H1 (cell line): Measurements from ENCODE around the gene APOC3. TPM values are rescaled to one million over a fixed set of nuclear protein-coding genes. Genes with fewer than 3 reads are reported as not detected.

Source experiments
- BCL11A ChIP-seq, 2 experiments: IDR thresholded peaks; one replicate each; pipeline ENCODE4 v1.6.1; 2011; ENCODE audit warnings: low read depth in 2 of 2, low read length in 2 of 2, mild to moderate bottlenecking in 2 of 2
- E2F6 ChIP-seq: IDR thresholded peaks from 2 replicates; pipeline ENCODE4 v1.6.1; 2012; ENCODE audit warnings: inconsistent platforms
- EGR1 ChIP-seq: IDR thresholded peaks from 2 replicates; pipeline ENCODE4 v1.6.1; 2011; ENCODE audit warnings: low read depth, low read length, borderline replicate concordance
- JUN ChIP-seq: IDR thresholded peaks from 2 replicates; pipeline ENCODE4 v1.6.1; 2011; ENCODE audit warnings: low read depth, mild to moderate bottlenecking, improper control_type of control experiment, low read length
- NANOG ChIP-seq: IDR thresholded peaks from 2 replicates; pipeline ENCODE4 v1.6.1; 2011; ENCODE audit warnings: low read length, low read depth, mild to moderate bottlenecking, inconsistent platforms; ENCODE audit not compliant: insufficient read depth, poor library complexity, severe bottlenecking
- NRF1 ChIP-seq: IDR thresholded peaks from 2 replicates; pipeline ENCODE4 v1.6.1; 2011; ENCODE audit warnings: mild to moderate bottlenecking, low read depth, low read length, improper control_type of control experiment
- SP1 ChIP-seq: IDR thresholded peaks from 2 replicates; pipeline ENCODE4 v1.6.1; 2011; ENCODE audit warnings: low read depth, low read length
- TCF12 ChIP-seq: IDR thresholded peaks from 2 replicates; pipeline ENCODE4 v1.6.1; 2011; ENCODE audit warnings: low read depth, mild to moderate bottlenecking, low read length
- polyA plus RNA-seq, 7 experiments: library from polyadenylated mRNA; depleted of rRNA in 3 of 7; stranded (reverse) in 5 of 7; unstranded in 2 of 7; fragments of >200 nt in 5 of 7; fragments of 200-250 nt in 2 of 7; gene quantifications; 1 replicate in 5 of 7; 2 replicates in 1 of 7; 4 replicates in 1 of 7; pipeline versions ENCODE4 v1.2.1 to v1.2.3, GENCODE V29; 2011 to 2013; ENCODE audit warnings: missing spikeins in 2 of 7, mixed read lengths in 2 of 7
- total RNA-seq: library from RNA; stranded (reverse); fragmentation: NEBNext Ultra II Directional; extraction: Animal tissue kit (Norgen Biotek cat#: 25700); gene quantifications from 2 replicates; pipeline ENCODE4 v1.2.1, GENCODE V29; 2021

The APOC3 gene
- total and polyA plus RNA-seq, 2 of the 8 experiments (the other 6 are each of a cell fraction or from before 2014, with no cell fraction given) = not detected

- no peak for TF ChIP-seq SP1
- TF ChIP-seq NRF1 = no peak
- TF ChIP-seq JUN = no peak
- TF ChIP-seq EGR1 = no peak
- TF ChIP-seq BCL11A (IDR thresholded peaks at IDR 0.05; ENCODE audit: low read depth in 2 of 2, low read length in 2 of 2) = no peak
- TF ChIP-seq E2F6 = no peak
- TF ChIP-seq TCF12 = no peak
- TF ChIP-seq NANOG = no peak
Measured at GRCh38 chr11:116857936-116858335, 28.2 kb downstream of the APOC3 start (continued).
